GM23338 (cell line): ENCODE results near the gene UCN. TPM values are rescaled to one million over a fixed set of nuclear protein-coding genes. Genes with fewer than 3 reads are reported as not detected.
"Not testable (repeated sequence)": the region's sequence is repeated elsewhere in the genome, so short reads cannot be mapped to it uniquely, and the experiment has no call there.

ENCODE experiments used
- ATAC-seq: fragments of 200-7000 bp; cut with Tn5 transposase; 3 replicates; pipeline ENCODE4 v1.9.1; 2020
- DNase-seq: peaks from one replicate; pipeline ENCODE4 v3.0.0-alpha.2; 2015; ENCODE audit warnings: low spot score
- H2AFZ ChIP-seq: fragments of 200-600 bp; sonication (generic); 2 replicates; pipeline ENCODE4 v1.8.0; 2016; ENCODE audit warnings: antibody characterized with exemption, mild to moderate bottlenecking, moderate library complexity
- H3F3A ChIP-seq: fragments of 200-600 bp; sonication (generic); replicated peaks from 2 replicates; pipeline ENCODE4 v1.8.0; 2017; ENCODE audit warnings: antibody characterized with exemption, mixed run types, low read depth
- H3K27ac ChIP-seq: fragments of 200-600 bp; sonication (generic); 2 replicates; pipeline ENCODE4 v1.6.1; 2016; ENCODE audit warnings: low read depth
- H3K27me3 ChIP-seq: fragments of 200-600 bp; sonication (generic); 2 replicates; pipeline ENCODE4 v1.8.0; 2016; ENCODE audit warnings: mild to moderate bottlenecking, mixed run types, moderate library complexity; ENCODE audit not compliant: insufficient read depth
- H3K36me3 ChIP-seq: fragments of 200-600 bp; sonication (generic); 2 replicates; pipeline ENCODE4 v1.8.0; 2016; ENCODE audit warnings: mild to moderate bottlenecking; ENCODE audit not compliant: insufficient read depth
- H3K4me1 ChIP-seq: fragments of 200-600 bp; sonication (generic); 2 replicates; pipeline ENCODE4 v1.8.0; 2016; ENCODE audit warnings: mild to moderate bottlenecking, moderate library complexity; ENCODE audit not compliant: insufficient read depth
- H3K4me2 ChIP-seq: fragments of 200-600 bp; sonication (generic); 2 replicates; pipeline ENCODE4 v1.7.1; 2017; ENCODE audit warnings: mixed run types
- H3K4me3 ChIP-seq: fragments of 200-600 bp; sonication (generic); 2 replicates; pipeline ENCODE4 v1.6.1; 2016; ENCODE audit warnings: mixed run types
- H3K79me2 ChIP-seq: fragments of 200-600 bp; sonication (generic); replicated peaks from 2 replicates; pipeline ENCODE4 v1.8.0; 2017; ENCODE audit warnings: mild to moderate bottlenecking; ENCODE audit not compliant: insufficient read depth
- H3K9me2 ChIP-seq: fragments of 200-600 bp; sonication (generic); 2 replicates; pipeline ENCODE4 v1.8.0; 2017; ENCODE audit not compliant: insufficient read depth
- H4K20me1 ChIP-seq: fragments of 200-600 bp; sonication (generic); replicated peaks from 2 replicates; pipeline ENCODE4 v1.8.0; 2017; ENCODE audit warnings: mild to moderate bottlenecking; ENCODE audit not compliant: insufficient read depth
- H3K27ac Mint-ChIP-seq: 2 replicates; pipeline ENCODE4 v1.8.0; 2020; ENCODE audit warnings: inconsistent platforms, mild to moderate bottlenecking, moderate library complexity, mixed read lengths
- H3K27me3 Mint-ChIP-seq: 3 replicates; pipeline ENCODE4 v1.8.0; 2022; ENCODE audit warnings: low read depth, mild to moderate bottlenecking, moderate library complexity, mixed read lengths, inconsistent platforms; ENCODE audit not compliant: insufficient read depth, poor library complexity
- H3K36me3 Mint-ChIP-seq: 3 replicates; pipeline ENCODE4 v1.8.0; 2021; ENCODE audit warnings: low read depth, mild to moderate bottlenecking, inconsistent platforms, moderate library complexity, mixed read lengths
- H3K4me1 Mint-ChIP-seq: 3 replicates; pipeline ENCODE4 v1.8.0; 2020; ENCODE audit warnings: mild to moderate bottlenecking, inconsistent platforms, mixed read lengths
- H3K4me3 Mint-ChIP-seq: 3 replicates; pipeline ENCODE4 v1.8.0; 2021; ENCODE audit warnings: moderate library complexity, mild to moderate bottlenecking, inconsistent platforms, mixed read lengths
- H3K9me3 Mint-ChIP-seq: 3 replicates; pipeline ENCODE4 v1.8.0; 2020; ENCODE audit warnings: moderate library complexity, mild to moderate bottlenecking, inconsistent platforms, mixed read lengths
- ETS1 ChIP-seq: IDR thresholded peaks from 2 replicates; pipeline ENCODE4 v1.6.1; 2016; ENCODE audit warnings: antibody characterized with exemption
- EZH2 ChIP-seq: fragments of 200-600 bp; sonication (generic); IDR thresholded peaks from one replicate; pipeline ENCODE4 v1.8.0; 2017; ENCODE audit warnings: antibody characterized with exemption, mild to moderate bottlenecking, low read depth; ENCODE audit not compliant: unreplicated experiment
- EZH2phosphoT487 ChIP-seq: fragments of 200-600 bp; sonication (generic); IDR thresholded peaks from one replicate; pipeline ENCODE4 v1.8.1; 2018; ENCODE audit warnings: antibody characterized with exemption; ENCODE audit not compliant: unreplicated experiment
- NANOG ChIP-seq: IDR thresholded peaks from 2 replicates; pipeline ENCODE4 v1.6.1; 2016; ENCODE audit warnings: antibody characterized with exemption, borderline replicate concordance
- POLR2AphosphoS5 ChIP-seq: IDR thresholded peaks from 2 replicates; pipeline ENCODE4 v1.6.1; 2016; ENCODE audit warnings: antibody characterized with exemption, low read depth
- STAT1 ChIP-seq: IDR thresholded peaks from one replicate; pipeline ENCODE4 v1.6.1; 2016; ENCODE audit warnings: antibody characterized with exemption; ENCODE audit not compliant: unreplicated experiment
- ZNF114 ChIP-seq: fragments of 250-450 bp; sonication (Bioruptor Pico); IDR thresholded peaks from 2 replicates; pipeline ENCODE4 v1.5.0; 2020; ENCODE audit warnings: mild to moderate bottlenecking, moderate library complexity
- ZNF331 ChIP-seq: fragments of 250-450 bp; sonication (Bioruptor Pico); IDR thresholded peaks from 2 replicates; pipeline ENCODE4 v1.5.0; 2020; ENCODE audit warnings: low read depth, mild to moderate bottlenecking, moderate library complexity
- polyA plus RNA-seq: library from polyadenylated mRNA; unstranded; fragments of >200 nt; fragmentation: Nextera tagmentation; extraction: Ambion mirVana; gene quantifications from 2 replicates; pipeline ENCODE4 v1.2.1, GENCODE V29; 2016
- total RNA-seq: library from RNA; depleted of rRNA; stranded (reverse); fragments of >200 nt; shearing (Covaris generic); gene quantifications from 2 replicates; pipeline ENCODE4 v1.2.3, GENCODE V29; 2014
- TF ChIP-seq, protein P1 (sequence below), 2 experiments: fragments of 200-600 bp in 1 of 2; sonication (generic) in 1 of 2; conservative IDR thresholded peaks; 2 replicates each; pipeline versions ENCODE4 v1.5.1 to v1.6.1; 2016 to 2017; ENCODE audit warnings: antibody characterized with exemption in 2 of 2, low read depth in 2 of 2, mild to moderate bottlenecking in 2 of 2, moderate library complexity in 1 of 2
- TF ChIP-seq, protein P2 (sequence below): IDR thresholded peaks from one replicate; pipeline ENCODE4 v1.6.1; 2018; ENCODE audit warnings: antibody characterized with exemption; ENCODE audit not compliant: unreplicated experiment

Gene UCN
- total and polyA plus RNA-seq, 2 experiments from 2014 or later, result 0.59 to 0.99 TPM

- TF ChIP-seq, protein P1, sequence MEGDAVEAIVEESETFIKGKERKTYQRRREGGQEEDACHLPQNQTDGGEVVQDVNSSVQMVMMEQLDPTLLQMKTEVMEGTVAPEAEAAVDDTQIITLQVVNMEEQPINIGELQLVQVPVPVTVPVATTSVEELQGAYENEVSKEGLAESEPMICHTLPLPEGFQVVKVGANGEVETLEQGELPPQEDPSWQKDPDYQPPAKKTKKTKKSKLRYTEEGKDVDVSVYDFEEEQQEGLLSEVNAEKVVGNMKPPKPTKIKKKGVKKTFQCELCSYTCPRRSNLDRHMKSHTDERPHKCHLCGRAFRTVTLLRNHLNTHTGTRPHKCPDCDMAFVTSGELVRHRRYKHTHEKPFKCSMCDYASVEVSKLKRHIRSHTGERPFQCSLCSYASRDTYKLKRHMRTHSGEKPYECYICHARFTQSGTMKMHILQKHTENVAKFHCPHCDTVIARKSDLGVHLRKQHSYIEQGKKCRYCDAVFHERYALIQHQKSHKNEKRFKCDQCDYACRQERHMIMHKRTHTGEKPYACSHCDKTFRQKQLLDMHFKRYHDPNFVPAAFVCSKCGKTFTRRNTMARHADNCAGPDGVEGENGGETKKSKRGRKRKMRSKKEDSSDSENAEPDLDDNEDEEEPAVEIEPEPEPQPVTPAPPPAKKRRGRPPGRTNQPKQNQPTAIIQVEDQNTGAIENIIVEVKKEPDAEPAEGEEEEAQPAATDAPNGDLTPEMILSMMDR (conservative IDR thresholded peaks at IDR 0.05; ENCODE audit: low read depth in 2 of 2), result peak; percentile 41 to 52
- no peak for TF ChIP-seq POLR2AphosphoS5
- Histone ChIP-seq H2AFZ (no peak overlapping the region), H3K4me1 (peaks cover 19% of the 10 kb centered on the region), H3K27ac (peak overlapping the region; percentile 20; the same call in 1 of the 2 replicates), H3F3A (peaks cover 17% of the 10 kb centered on the region; the same call in 1 of the 2 replicates), H3K9me2 (no peaks in the 10 kb centered on the region), H4K20me1 (no peaks in the 10 kb centered on the region), H3K79me2 (peaks cover 5% of the 10 kb centered on the region), H3K4me2 (no peak overlapping the region), H3K36me3 (0 out of 2 replicates have a peak, but pooled peaks cover under 1% of the 10 kb centered on the region), H3K4me3 (no peak overlapping the region), H3K27me3 (no peaks in the 10 kb centered on the region)
- H3K9me3 Mint-ChIP-seq, result no peaks in the 10 kb centered on the region
- DNase-seq (peak; percentile 78), ATAC-seq (peak; percentile 44)
- peaks cover 7% of the 10 kb centered on the region; the same call in 2 of the 3 replicates for H3K36me3 Mint-ChIP-seq
- peak overlapping the region; percentile 98 for H3K4me3 Mint-ChIP-seq
- H3K27me3 Mint-ChIP-seq, result peaks cover 4% of the 10 kb centered on the region
- H3K4me1 Mint-ChIP-seq, result peaks cover 17% of the 10 kb centered on the region
- H3K27ac Mint-ChIP-seq, result peak overlapping the region; percentile 2; the same call in 1 of the 2 replicates
These were observed 12.8 kb upstream of the UCN start for GRCh38 chr2:27320958-27321543.

- H3K36me3 ChIP-seq, H3K4me3 ChIP-seq, H3K4me3 Mint-ChIP-seq, H4K20me1 ChIP-seq, H3K79me2 ChIP-seq, H3K4me2 ChIP-seq, DNase-seq, H3K27me3 Mint-ChIP-seq, H3K27ac ChIP-seq, H2AFZ ChIP-seq, H3K27me3 ChIP-seq, H3K27ac Mint-ChIP-seq, ATAC-seq, H3K36me3 Mint-ChIP-seq, H3K9me2 ChIP-seq, H3K9me3 Mint-ChIP-seq: not testable (repeated sequence)
- peaks cover 26% of the 10 kb centered on the region for H3K4me1 ChIP-seq
- 0 out of 2 replicates have a peak, but pooled peaks cover 10% of the 10 kb centered on the region for H3F3A ChIP-seq
- peaks cover 25% of the 10 kb centered on the region for H3K4me1 Mint-ChIP-seq
These were observed 11.6 kb upstream of the UCN start for GRCh38 chr2:27319839-27320238.

DNA sequence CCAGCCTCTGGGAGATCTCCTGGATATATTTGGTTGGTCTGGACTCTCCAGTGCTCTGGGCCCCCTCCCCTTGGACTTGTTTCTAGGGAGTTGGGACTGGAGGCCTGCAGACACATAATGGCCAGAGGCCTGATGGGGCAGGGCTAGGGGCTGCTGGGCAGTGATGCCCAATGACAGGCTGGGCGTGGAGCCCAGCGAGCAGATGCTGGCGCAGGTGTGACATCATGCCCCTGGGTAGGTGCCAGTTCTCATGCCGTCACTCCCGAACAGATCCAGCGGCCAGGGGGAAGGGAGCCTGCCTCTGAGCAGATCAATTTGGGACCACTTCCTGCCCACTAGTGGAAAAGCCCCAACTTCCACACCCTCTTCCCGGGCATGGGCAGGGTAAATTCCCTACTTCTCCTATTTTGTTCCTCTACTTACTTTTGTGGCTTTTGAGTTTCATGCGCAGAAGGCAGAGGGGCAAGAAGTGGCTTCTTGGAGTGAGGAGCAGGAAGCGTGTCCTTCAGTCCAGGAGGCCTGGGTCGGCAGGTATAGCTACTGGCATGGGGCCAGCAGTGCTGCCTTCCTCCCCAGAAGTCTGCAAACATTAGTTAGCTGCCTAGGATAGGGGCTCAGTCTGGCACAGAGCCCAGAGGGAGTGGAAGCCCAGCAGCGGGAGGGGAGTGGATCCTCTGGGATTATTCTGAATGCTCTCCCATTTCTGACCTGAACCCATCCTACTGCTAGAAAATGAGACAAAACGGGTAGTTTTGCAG is 8.6 kb upstream of the UCN start:
- H2AFZ ChIP-seq, result no peak overlapping the region
- H3K4me1 Mint-ChIP-seq, result peaks cover 23% of the 10 kb centered on the region
- H4K20me1 ChIP-seq, result 0 out of 2 replicates have a peak, but pooled peaks cover 3% of the 10 kb centered on the region
- H3K27ac ChIP-seq, result no peak overlapping the region
- 0 out of 2 replicates have a peak, but pooled peaks cover 3% of the 10 kb centered on the region for H3F3A ChIP-seq
- DNase-seq, result no peak
- H3K4me3 ChIP-seq, result no peak overlapping the region
- no peaks in the 10 kb centered on the region for H3K27me3 ChIP-seq
- H3K36me3 Mint-ChIP-seq, result no peaks in the 10 kb centered on the region; the same call in 2 of the 3 replicates
- H3K4me2 ChIP-seq, result no peak overlapping the region
- peaks cover 13% of the 10 kb centered on the region for H3K4me1 ChIP-seq
- no peaks in the 10 kb centered on the region for H3K9me2 ChIP-seq
- no peak for ATAC-seq
- H3K27me3 Mint-ChIP-seq, result peaks cover 4% of the 10 kb centered on the region
- H3K9me3 Mint-ChIP-seq, result no peaks in the 10 kb centered on the region
- H3K4me3 Mint-ChIP-seq, result no peak overlapping the region
- no peaks in the 10 kb centered on the region for H3K36me3 ChIP-seq
- TF ChIP-seq ZNF331 (CRISPR knock-in tag), result no peak
- no peak for TF ChIP-seq EZH2phosphoT487
- no peak for TF ChIP-seq NANOG
- TF ChIP-seq ZNF114 (CRISPR knock-in tag), result no peak
- TF ChIP-seq ETS1, result no peak
- no peak for TF ChIP-seq STAT1
- TF ChIP-seq, protein P2, sequence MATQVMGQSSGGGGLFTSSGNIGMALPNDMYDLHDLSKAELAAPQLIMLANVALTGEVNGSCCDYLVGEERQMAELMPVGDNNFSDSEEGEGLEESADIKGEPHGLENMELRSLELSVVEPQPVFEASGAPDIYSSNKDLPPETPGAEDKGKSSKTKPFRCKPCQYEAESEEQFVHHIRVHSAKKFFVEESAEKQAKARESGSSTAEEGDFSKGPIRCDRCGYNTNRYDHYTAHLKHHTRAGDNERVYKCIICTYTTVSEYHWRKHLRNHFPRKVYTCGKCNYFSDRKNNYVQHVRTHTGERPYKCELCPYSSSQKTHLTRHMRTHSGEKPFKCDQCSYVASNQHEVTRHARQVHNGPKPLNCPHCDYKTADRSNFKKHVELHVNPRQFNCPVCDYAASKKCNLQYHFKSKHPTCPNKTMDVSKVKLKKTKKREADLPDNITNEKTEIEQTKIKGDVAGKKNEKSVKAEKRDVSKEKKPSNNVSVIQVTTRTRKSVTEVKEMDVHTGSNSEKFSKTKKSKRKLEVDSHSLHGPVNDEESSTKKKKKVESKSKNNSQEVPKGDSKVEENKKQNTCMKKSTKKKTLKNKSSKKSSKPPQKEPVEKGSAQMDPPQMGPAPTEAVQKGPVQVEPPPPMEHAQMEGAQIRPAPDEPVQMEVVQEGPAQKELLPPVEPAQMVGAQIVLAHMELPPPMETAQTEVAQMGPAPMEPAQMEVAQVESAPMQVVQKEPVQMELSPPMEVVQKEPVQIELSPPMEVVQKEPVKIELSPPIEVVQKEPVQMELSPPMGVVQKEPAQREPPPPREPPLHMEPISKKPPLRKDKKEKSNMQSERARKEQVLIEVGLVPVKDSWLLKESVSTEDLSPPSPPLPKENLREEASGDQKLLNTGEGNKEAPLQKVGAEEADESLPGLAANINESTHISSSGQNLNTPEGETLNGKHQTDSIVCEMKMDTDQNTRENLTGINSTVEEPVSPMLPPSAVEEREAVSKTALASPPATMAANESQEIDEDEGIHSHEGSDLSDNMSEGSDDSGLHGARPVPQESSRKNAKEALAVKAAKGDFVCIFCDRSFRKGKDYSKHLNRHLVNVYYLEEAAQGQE, result no peak
- no peak for TF ChIP-seq EZH2
- H3K27ac Mint-ChIP-seq, result no peak overlapping the region
- H3K79me2 ChIP-seq, result no peaks in the 10 kb centered on the region; the same call in 1 of the 2 replicates
